ENCODE data around the gene HIF1A. TPM values are rescaled to one million over a fixed set of nuclear protein-coding genes. Genes with fewer than 3 reads are reported as not detected.

The HIF1A gene
- total RNA-seq, 1 experiment from 2014 or later = 319 TPM

- BruUV-seq (replicated peaks) = no TSS peak
- TF ChIP-seq CTCF (conservative IDR thresholded peaks at IDR 0.05; ENCODE audit: low read depth, low read length) = no peak
- no peak for TF ChIP-seq EZH2phosphoT487 (IDR thresholded peaks at IDR 0.05; ENCODE audit: borderline replicate concordance, low read length)
- TF ChIP-seq EZH2 (IDR thresholded peaks at IDR 0.05; ENCODE audit: low read length, unreplicated experiment) = no peak
- no peak for ATAC-seq
Measured at GRCh38 chr14:61678975-61679374, 16.3 kb upstream of the HIF1A start.

GRCh38 chr14:61681413-61681812 is 13.9 kb upstream of the HIF1A start:
- H2AFZ ChIP-seq (ENCODE audit: low read length) = no peak overlapping the region
- BruUV-seq (replicated peaks) = no TSS peak
- no peaks in the 10 kb centered on the region for H3K36me3 ChIP-seq (ENCODE audit: low read depth, low read length)
- no peaks in the 10 kb centered on the region for H3K9me3 ChIP-seq (ENCODE audit: low read length)
- ChIA-PET CTCF (no interaction called here), POLR2A (ENCODE audit: unreplicated experiment) (no interaction called here)
- no peaks in the 10 kb centered on the region for H4K20me1 ChIP-seq (ENCODE audit: low read length)
- H3F3A ChIP-seq (ENCODE audit: low read length, unreplicated experiment) = no peaks in the 10 kb centered on the region
- DNase-seq (no peak), ATAC-seq (no peak)
- no peaks in the 10 kb centered on the region for H3K4me1 ChIP-seq (ENCODE audit: insufficient read depth, low read length)
- intact Hi-C loops (cut with micrococcal nuclease) = no loop called here
- H3K4me3 ChIP-seq (ENCODE audit: low read length) = no peak overlapping the region
- no peaks in the 10 kb centered on the region for H3K9me2 ChIP-seq (replicated peaks; ENCODE audit: low read length)
- H3K9ac ChIP-seq (ENCODE audit: low read length) = no peak overlapping the region
- H3K79me2 ChIP-seq (ENCODE audit: low read length) = no peaks in the 10 kb centered on the region
- TF ChIP-seq EZH2phosphoT487 (IDR thresholded peaks at IDR 0.05; ENCODE audit: borderline replicate concordance, low read length) (no peak), CTCF (conservative IDR thresholded peaks at IDR 0.05; ENCODE audit: low read depth, low read length) (no peak)
- no peak overlapping the region for H3K4me2 ChIP-seq (ENCODE audit: low read length)
- H3K27me3 ChIP-seq (ENCODE audit: low read length) = no peaks in the 10 kb centered on the region
- no peak overlapping the region for H3K27ac ChIP-seq (ENCODE audit: low read length)

More at GRCh38 chr14:61678975-61679374, 16.3 kb upstream of the HIF1A start:
- no peak overlapping the region for H3K4me3 ChIP-seq (ENCODE audit: low read length)
- no peaks in the 10 kb centered on the region for H3K9me2 ChIP-seq (replicated peaks; ENCODE audit: low read length)
- H4K20me1 ChIP-seq (ENCODE audit: low read length) = no peaks in the 10 kb centered on the region
- no peaks in the 10 kb centered on the region for H3K27me3 ChIP-seq (ENCODE audit: low read length)
- H3F3A ChIP-seq (ENCODE audit: low read length, unreplicated experiment) = no peaks in the 10 kb centered on the region
- no peaks in the 10 kb centered on the region for H3K79me2 ChIP-seq (ENCODE audit: low read length)
- DNase-seq = no peak
- H3K27ac ChIP-seq (ENCODE audit: low read length) = no peak overlapping the region
- H2AFZ ChIP-seq (ENCODE audit: low read length) = no peak overlapping the region
- ChIA-PET POLR2A (ENCODE audit: unreplicated experiment) (no interaction called here), CTCF (interaction anchor here (0.5 kb wide), 1 partner anchor 106 kb away, joined by 8 read pairs; no protein-coding TSS in a partner anchor)
- no peak overlapping the region for H3K9ac ChIP-seq (ENCODE audit: low read length)
- H3K4me1 ChIP-seq (ENCODE audit: insufficient read depth, low read length) = no peaks in the 10 kb centered on the region
- no peaks in the 10 kb centered on the region for H3K9me3 ChIP-seq (ENCODE audit: low read length)
- intact Hi-C loops (cut with micrococcal nuclease) = no loop called here
- no peak overlapping the region for H3K4me2 ChIP-seq (ENCODE audit: low read length)
- H3K36me3 ChIP-seq (ENCODE audit: low read depth, low read length) = no peaks in the 10 kb centered on the region

- H3K27me3 ChIP-seq (ENCODE audit: low read length) = no peaks in the 10 kb centered on the region
- no peaks in the 10 kb centered on the region for H4K20me1 ChIP-seq (ENCODE audit: low read length)
- CTCF ChIA-PET = interaction anchor here (0.7 kb wide), 1 partner anchor 497 kb away, joined by 3 read pairs; no protein-coding TSS in a partner anchor
- BruUV-seq (replicated peaks) = no TSS peak
- H3K4me3 ChIP-seq (ENCODE audit: low read length) = no peak overlapping the region
- intact Hi-C loops (cut with micrococcal nuclease) = no loop called here
- H3K79me2 ChIP-seq (ENCODE audit: low read length) = no peaks in the 10 kb centered on the region
- TF ChIP-seq EZH2 (IDR thresholded peaks at IDR 0.05; ENCODE audit: low read length, unreplicated experiment) = no peak
- TF ChIP-seq EZH2phosphoT487 (IDR thresholded peaks at IDR 0.05; ENCODE audit: borderline replicate concordance, low read length) = no peak
- no peak overlapping the region for H3K9ac ChIP-seq (ENCODE audit: low read length)
- no peak overlapping the region for H3K27ac ChIP-seq (ENCODE audit: low read length)
- no peak overlapping the region for H2AFZ ChIP-seq (ENCODE audit: low read length)
- no peak for ATAC-seq
- no peak for DNase-seq
- H3K9me3 ChIP-seq (ENCODE audit: low read length) = no peaks in the 10 kb centered on the region
- no peaks in the 10 kb centered on the region for H3K4me1 ChIP-seq (ENCODE audit: insufficient read depth, low read length)
- H3K36me3 ChIP-seq (ENCODE audit: low read depth, low read length) = no peaks in the 10 kb centered on the region
- no peak overlapping the region for H3K4me2 ChIP-seq (ENCODE audit: low read length)
- H3K9me2 ChIP-seq (replicated peaks; ENCODE audit: low read length) = no peaks in the 10 kb centered on the region
- POLR2A ChIA-PET (ENCODE audit: unreplicated experiment) = interaction anchor here (0.5 kb wide), 1 partner anchor 711 kb away, joined by 3 read pairs; no protein-coding TSS in a partner anchor
- H3F3A ChIP-seq (ENCODE audit: low read length, unreplicated experiment) = no peaks in the 10 kb centered on the region
Measured at GRCh38 chr14:61683108-61683507, 12.2 kb upstream of the HIF1A start.

All from PC-3 (cell line).